WI38 (cell line): ENCODE measurements around the gene CCDC102B.
A peak's percentile ranks its signal among the peaks of the same experiment; 100 is the strongest.

Experiments
- H3K4me3 ChIP-seq: 2 replicates; pipeline ENCODE4 v1.5.1; 2011; ENCODE audit warnings: low read depth, mild to moderate bottlenecking, control low read depth, low read length
- TF ChIP-seq, protein P1 (sequence below): IDR thresholded peaks from 2 replicates; pipeline ENCODE4 v1.5.1; 2012; ENCODE audit warnings: low read depth, mild to moderate bottlenecking, control low read depth, low read length

CCDC102B gene

GRCh38 chr18:68841301-68841700, 43.4 kb downstream of the CCDC102B start:
- no peak overlapping the region for H3K4me3 ChIP-seq
- TF ChIP-seq, protein P1, sequence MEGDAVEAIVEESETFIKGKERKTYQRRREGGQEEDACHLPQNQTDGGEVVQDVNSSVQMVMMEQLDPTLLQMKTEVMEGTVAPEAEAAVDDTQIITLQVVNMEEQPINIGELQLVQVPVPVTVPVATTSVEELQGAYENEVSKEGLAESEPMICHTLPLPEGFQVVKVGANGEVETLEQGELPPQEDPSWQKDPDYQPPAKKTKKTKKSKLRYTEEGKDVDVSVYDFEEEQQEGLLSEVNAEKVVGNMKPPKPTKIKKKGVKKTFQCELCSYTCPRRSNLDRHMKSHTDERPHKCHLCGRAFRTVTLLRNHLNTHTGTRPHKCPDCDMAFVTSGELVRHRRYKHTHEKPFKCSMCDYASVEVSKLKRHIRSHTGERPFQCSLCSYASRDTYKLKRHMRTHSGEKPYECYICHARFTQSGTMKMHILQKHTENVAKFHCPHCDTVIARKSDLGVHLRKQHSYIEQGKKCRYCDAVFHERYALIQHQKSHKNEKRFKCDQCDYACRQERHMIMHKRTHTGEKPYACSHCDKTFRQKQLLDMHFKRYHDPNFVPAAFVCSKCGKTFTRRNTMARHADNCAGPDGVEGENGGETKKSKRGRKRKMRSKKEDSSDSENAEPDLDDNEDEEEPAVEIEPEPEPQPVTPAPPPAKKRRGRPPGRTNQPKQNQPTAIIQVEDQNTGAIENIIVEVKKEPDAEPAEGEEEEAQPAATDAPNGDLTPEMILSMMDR, result no peak

- H3K4me3 ChIP-seq, result no peak overlapping the region
- TF ChIP-seq, protein P1, result no peak
Measured at GRCh38 chr18:68842951-68843350, 45.1 kb downstream of the CCDC102B start.

- TF ChIP-seq, protein P1, result no peak
Measured at GRCh38 chr18:68843473-68844089, 45.7 kb downstream of the CCDC102B start.

DNA sequence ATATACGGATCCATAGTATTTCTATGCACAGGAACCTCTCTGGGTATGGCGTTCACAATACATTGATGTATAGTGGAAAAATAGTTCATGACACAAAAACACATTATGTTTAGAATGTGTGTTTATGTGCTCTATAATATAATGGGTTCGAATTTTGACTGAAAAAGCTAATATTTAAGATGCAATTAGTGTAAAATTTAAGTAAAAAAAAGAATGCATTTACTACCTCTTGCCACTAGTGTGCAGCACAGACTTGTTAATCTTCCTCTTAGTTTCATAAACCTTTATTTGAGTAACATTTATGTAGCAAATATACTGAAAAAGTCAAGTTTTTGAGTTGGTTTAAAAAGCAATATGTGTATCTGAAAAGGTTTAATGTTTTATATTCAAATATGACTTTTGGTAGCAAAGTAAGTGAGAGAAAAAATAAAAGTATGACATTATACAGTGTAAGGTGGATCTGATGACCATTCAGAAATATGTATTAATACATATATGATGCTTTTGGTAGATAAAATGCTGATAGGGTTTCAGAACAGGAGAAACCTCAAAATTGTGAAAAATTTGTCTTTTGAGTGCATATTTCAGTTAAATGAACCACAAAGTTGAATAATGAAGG, 49.4 kb downstream of the CCDC102B start:
- TF ChIP-seq, protein P1, result peak; percentile 55; the same call in 1 of the 2 replicates

More at GRCh38 chr18:68843473-68844089, 45.7 kb downstream of the CCDC102B start:
- H3K4me3 ChIP-seq, result no peak overlapping the region

GRCh38 chr18:68848242-68848641, 50.4 kb downstream of the CCDC102B start:
- TF ChIP-seq, protein P1, result no peak
- no peak overlapping the region for H3K4me3 ChIP-seq

More for the DNA sequence above, 49.4 kb downstream of the CCDC102B start:
- no peak overlapping the region for H3K4me3 ChIP-seq

GRCh38 chr18:68854786-68855391, 57.0 kb downstream of the CCDC102B start:
- TF ChIP-seq, protein P1, result no peak

DNA sequence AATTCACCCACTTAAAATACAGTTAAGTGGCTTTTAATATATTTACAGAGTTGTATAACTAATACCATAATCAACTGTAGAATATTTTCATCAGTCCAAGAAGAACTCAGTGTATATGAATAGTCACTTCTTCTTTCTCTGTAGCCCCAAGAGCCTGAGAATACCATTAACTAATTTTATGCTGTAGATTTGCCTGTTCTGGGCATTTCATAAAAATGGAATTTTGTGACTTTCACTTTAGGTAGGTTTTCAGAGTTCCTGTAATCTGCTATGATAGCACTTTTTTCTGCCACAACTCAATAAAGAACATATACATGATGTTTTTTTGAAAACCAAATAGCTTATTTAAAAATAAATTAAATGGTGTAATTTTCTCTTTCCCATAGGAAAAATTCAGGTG, 57.6 kb downstream of the CCDC102B start:
- H3K4me3 ChIP-seq, result no peak overlapping the region
- TF ChIP-seq, protein P1, result no peak

More at GRCh38 chr18:68854786-68855391, 57.0 kb downstream of the CCDC102B start:
- H3K4me3 ChIP-seq, result no peak overlapping the region
